ENCODE measurements around the gene RPL18.

The RPL18 gene

DNA sequence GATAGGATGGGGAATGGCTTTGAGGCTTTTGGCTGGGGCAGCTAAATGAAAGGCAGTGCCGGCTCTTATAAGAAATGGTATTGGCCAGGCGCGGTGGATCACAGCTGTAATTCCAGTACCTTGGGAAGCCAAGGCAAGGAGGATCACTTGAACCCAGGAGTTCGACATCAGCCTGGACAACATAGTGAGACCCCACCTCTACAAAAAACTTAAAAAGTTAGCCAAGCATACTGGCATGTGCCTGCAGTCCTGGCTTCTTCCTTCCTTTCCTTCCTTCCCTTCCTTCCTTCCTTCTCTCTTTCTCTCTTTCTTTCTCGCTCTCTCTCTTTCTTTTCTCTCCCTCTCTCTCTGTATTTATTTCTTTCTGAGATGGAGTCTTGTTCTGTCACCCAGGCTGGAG, 23.9 kb upstream of the RPL18 start:
- TF ChIP-seq, protein P1, sequence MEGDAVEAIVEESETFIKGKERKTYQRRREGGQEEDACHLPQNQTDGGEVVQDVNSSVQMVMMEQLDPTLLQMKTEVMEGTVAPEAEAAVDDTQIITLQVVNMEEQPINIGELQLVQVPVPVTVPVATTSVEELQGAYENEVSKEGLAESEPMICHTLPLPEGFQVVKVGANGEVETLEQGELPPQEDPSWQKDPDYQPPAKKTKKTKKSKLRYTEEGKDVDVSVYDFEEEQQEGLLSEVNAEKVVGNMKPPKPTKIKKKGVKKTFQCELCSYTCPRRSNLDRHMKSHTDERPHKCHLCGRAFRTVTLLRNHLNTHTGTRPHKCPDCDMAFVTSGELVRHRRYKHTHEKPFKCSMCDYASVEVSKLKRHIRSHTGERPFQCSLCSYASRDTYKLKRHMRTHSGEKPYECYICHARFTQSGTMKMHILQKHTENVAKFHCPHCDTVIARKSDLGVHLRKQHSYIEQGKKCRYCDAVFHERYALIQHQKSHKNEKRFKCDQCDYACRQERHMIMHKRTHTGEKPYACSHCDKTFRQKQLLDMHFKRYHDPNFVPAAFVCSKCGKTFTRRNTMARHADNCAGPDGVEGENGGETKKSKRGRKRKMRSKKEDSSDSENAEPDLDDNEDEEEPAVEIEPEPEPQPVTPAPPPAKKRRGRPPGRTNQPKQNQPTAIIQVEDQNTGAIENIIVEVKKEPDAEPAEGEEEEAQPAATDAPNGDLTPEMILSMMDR (conservative IDR thresholded peaks at IDR 0.05; ENCODE audit: low read length), result no peak
- TF ChIP-seq EZH2phosphoT487 (IDR thresholded peaks at IDR 0.05; ENCODE audit: borderline replicate concordance), result no peak
- no peaks in the 10 kb centered on the region for H3K9me3 ChIP-seq (ENCODE audit: insufficient read depth, low read depth, low read length)
- no peaks in the 10 kb centered on the region for H3K79me2 ChIP-seq (ENCODE audit: insufficient read depth, low read length)
- no peak overlapping the region for H3K4me2 ChIP-seq (ENCODE audit: low read depth, low read length, poor library complexity, severe bottlenecking)
- no peaks in the 10 kb centered on the region for H3K36me3 ChIP-seq (ENCODE audit: insufficient read depth, low read length)
- no peak overlapping the region for H3K4me3 ChIP-seq (ENCODE audit: low read length, poor library complexity, severe bottlenecking)
- peaks cover 32% of the 10 kb centered on the region for H3K4me1 ChIP-seq (ENCODE audit: insufficient read depth, low read length, poor library complexity, severe bottlenecking)
- no peaks in the 10 kb centered on the region for H3K27me3 ChIP-seq (ENCODE audit: insufficient read depth, low read length, poor library complexity, severe bottlenecking)
- no peak overlapping the region for H2AFZ ChIP-seq (ENCODE audit: low read length)
- H3K9ac ChIP-seq (ENCODE audit: low read depth, low read length, poor library complexity, severe bottlenecking), result no peak overlapping the region
- no peaks in the 10 kb centered on the region for H3K9me2 ChIP-seq (replicated peaks; ENCODE audit: low read depth, low read length)
- H4K20me1 ChIP-seq (ENCODE audit: insufficient read depth, low read length, poor library complexity, severe bottlenecking), result no peaks in the 10 kb centered on the region
- no peaks in the 10 kb centered on the region for H3F3A ChIP-seq (ENCODE audit: low read depth)

DNA sequence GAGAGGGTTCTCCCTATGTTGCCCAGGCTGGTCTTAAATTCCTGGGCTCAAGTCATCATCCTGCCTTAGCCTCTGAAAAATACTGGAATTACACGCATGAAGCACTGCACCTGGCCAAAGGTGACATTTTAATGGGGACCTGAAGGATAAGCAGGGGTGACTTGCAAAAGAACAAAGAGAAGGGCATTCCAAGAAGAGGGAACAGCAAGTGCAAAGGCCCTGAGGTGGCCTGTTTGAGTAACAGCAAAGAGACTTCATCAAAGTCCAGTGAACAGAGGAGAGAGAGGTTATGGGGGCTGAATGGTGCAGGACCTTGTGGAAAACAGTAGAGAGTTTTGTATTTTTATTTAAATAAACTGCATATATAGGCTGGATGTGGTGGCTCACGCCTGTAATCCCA, 22.9 kb upstream of the RPL18 start:
- Histone ChIP-seq H3K4me1 (ENCODE audit: insufficient read depth, low read length, poor library complexity, severe bottlenecking) (peaks cover 34% of the 10 kb centered on the region), H3F3A (ENCODE audit: low read depth) (peaks cover 3% of the 10 kb centered on the region)
- TF ChIP-seq EZH2phosphoT487 (IDR thresholded peaks at IDR 0.05; ENCODE audit: borderline replicate concordance), result no peak
- TF ChIP-seq, protein P1 (conservative IDR thresholded peaks at IDR 0.05; ENCODE audit: low read length), result no peak

DNA sequence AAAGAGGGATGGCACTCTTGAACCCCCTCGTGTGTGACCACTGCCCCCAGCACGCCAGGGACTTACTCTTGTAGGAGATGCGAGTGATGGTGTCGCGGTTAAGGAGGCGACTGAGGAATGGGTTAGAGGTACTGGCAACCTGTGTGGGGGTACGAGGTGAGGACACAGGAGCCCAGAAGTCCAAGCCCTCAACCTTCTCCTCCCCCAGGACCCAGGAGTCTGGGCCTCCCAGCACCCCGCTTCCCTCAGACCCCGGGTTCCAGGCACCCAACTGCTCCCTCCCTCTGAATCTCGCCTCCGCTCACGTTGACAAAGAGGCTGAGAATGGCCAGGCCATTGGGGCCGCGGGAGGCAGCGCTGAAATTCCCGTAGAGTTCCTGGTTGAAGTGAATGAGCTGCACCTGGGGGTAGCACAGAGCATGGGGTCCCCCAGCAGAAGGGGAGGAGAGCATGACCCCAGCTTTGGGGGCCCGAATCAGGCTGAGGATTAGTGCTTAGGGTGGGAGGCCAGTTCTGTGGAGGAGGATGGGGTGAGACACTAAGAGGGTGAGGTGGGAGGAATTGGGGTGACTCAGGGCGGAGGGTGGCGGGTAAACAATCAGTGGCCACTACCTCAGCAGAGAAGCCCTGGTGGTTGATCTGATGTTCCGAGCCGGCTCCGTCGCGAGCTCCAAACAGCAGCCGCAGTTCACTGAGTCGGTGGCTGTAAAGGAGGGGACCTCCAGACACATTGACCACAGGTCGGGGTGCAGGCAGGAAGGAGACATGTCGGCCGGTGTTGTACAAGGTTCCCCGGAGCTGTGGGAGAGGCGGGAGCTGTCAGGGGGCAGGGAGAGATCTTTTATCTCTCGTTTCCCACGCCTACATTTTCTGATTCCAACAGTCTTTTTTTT, 20.8 kb upstream of the RPL18 start:
- H3K4me1 ChIP-seq (ENCODE audit: insufficient read depth, low read length, poor library complexity, severe bottlenecking), result peaks cover 28% of the 10 kb centered on the region
- no peak for TF ChIP-seq EZH2phosphoT487 (IDR thresholded peaks at IDR 0.05; ENCODE audit: borderline replicate concordance)
- TF ChIP-seq, protein P1 (conservative IDR thresholded peaks at IDR 0.05; ENCODE audit: low read length), result no peak
- no peaks in the 10 kb centered on the region for H3K9me3 ChIP-seq (ENCODE audit: insufficient read depth, low read depth, low read length)
- peaks cover 15% of the 10 kb centered on the region; the same call in 1 of the 2 replicates for H3K79me2 ChIP-seq (ENCODE audit: insufficient read depth, low read length)
- H3K36me3 ChIP-seq (ENCODE audit: insufficient read depth, low read length), result no peaks in the 10 kb centered on the region
- H3K9me2 ChIP-seq (replicated peaks; ENCODE audit: low read depth, low read length), result no peaks in the 10 kb centered on the region
- peaks cover 3% of the 10 kb centered on the region for H3F3A ChIP-seq (ENCODE audit: low read depth)
- no peak overlapping the region for H3K4me3 ChIP-seq (ENCODE audit: low read length, poor library complexity, severe bottlenecking)
- no peak overlapping the region for H2AFZ ChIP-seq (ENCODE audit: low read length)
- peak overlapping the region; percentile 86 for H3K9ac ChIP-seq (ENCODE audit: low read depth, low read length, poor library complexity, severe bottlenecking)
- H3K27me3 ChIP-seq (ENCODE audit: insufficient read depth, low read length, poor library complexity, severe bottlenecking), result no peaks in the 10 kb centered on the region
- peak overlapping the region; percentile 82 for H3K4me2 ChIP-seq (ENCODE audit: low read depth, low read length, poor library complexity, severe bottlenecking)
- peaks cover 4% of the 10 kb centered on the region for H4K20me1 ChIP-seq (ENCODE audit: insufficient read depth, low read length, poor library complexity, severe bottlenecking)

More for the DNA sequence above, 22.9 kb upstream of the RPL18 start:
- Histone ChIP-seq H3K4me2 (ENCODE audit: low read depth, low read length, poor library complexity, severe bottlenecking) (no peak overlapping the region), H3K9ac (ENCODE audit: low read depth, low read length, poor library complexity, severe bottlenecking) (no peak overlapping the region), H3K9me3 (ENCODE audit: insufficient read depth, low read depth, low read length) (no peaks in the 10 kb centered on the region), H3K27me3 (ENCODE audit: insufficient read depth, low read length, poor library complexity, severe bottlenecking) (no peaks in the 10 kb centered on the region), H2AFZ (ENCODE audit: low read length) (no peak overlapping the region), H3K36me3 (ENCODE audit: insufficient read depth, low read length) (no peaks in the 10 kb centered on the region), H3K4me3 (ENCODE audit: low read length, poor library complexity, severe bottlenecking) (no peak overlapping the region), H4K20me1 (ENCODE audit: insufficient read depth, low read length, poor library complexity, severe bottlenecking) (no peaks in the 10 kb centered on the region), H3K9me2 (replicated peaks; ENCODE audit: low read depth, low read length) (no peaks in the 10 kb centered on the region), H3K79me2 (ENCODE audit: insufficient read depth, low read length) (no peaks in the 10 kb centered on the region)
